GM12801 (cell line): ENCODE data around the gene TOLLIP.

ENCODE experiments used
- CTCF ChIP-seq: IDR thresholded peaks from one replicate; pipeline ENCODE4 v1.5.1; 2011; ENCODE audit warnings: control low read depth; ENCODE audit not compliant: insufficient read length; ENCODE audit errors: extremely low read depth

TOLLIP gene

DNA sequence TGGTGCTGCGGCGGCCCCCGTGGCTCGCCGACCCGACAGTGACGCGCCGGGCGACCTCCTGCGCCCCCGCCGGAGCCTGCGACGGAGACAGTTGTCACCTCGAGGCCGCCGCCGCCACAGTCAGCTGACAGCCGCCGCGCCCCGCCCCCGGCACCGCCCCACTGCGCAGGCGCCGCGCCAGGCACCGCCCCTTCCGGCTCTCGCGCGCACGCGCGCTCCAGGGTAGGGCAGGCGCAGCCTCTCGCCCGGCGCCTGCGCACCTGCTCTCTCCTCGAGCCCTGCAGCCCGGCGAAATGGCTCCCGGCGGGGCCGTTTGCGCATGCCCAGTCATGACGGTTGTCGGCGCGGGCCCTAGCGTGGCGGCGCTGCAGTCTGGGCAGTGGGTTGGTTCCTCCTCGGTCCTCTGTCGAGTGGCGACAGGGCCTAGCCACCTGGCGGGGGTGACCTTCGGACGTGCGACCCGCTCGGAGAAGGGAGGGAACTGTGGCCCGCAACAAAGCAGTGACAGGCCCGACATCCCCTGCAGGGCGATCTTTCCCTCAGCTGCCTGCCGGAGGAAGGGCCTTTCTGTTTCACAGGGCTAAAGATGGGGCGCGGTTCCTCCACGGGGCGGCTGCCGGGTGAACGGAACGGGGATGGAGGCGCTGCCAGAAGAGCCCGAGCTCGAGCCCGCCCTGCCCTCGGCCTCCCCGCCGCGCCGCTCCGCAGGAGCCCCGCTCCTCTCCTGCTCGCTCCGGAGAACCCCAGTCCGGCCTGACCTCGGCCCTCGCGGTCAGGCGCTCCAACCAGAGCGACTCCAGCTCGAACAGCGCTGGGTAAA lies at the start of gene TOLLIP:
TOLLIP (minus strand) TSS at position 135 of the 820 bp plus-strand sequence; CDS start at position 1, 134 bp downstream.
- TF ChIP-seq CTCF: no peak

GRCh38 chr11:1358286-1358685 lies 48.9 kb upstream of the TOLLIP start:
- no peak for TF ChIP-seq CTCF

- TF ChIP-seq CTCF: no peak
Measured at GRCh38 chr11:1356478-1356960, 47.1 kb upstream of the TOLLIP start.

GRCh38 chr11:1356007-1356435 lies 46.6 kb upstream of the TOLLIP start:
- no peak for TF ChIP-seq CTCF

DNA sequence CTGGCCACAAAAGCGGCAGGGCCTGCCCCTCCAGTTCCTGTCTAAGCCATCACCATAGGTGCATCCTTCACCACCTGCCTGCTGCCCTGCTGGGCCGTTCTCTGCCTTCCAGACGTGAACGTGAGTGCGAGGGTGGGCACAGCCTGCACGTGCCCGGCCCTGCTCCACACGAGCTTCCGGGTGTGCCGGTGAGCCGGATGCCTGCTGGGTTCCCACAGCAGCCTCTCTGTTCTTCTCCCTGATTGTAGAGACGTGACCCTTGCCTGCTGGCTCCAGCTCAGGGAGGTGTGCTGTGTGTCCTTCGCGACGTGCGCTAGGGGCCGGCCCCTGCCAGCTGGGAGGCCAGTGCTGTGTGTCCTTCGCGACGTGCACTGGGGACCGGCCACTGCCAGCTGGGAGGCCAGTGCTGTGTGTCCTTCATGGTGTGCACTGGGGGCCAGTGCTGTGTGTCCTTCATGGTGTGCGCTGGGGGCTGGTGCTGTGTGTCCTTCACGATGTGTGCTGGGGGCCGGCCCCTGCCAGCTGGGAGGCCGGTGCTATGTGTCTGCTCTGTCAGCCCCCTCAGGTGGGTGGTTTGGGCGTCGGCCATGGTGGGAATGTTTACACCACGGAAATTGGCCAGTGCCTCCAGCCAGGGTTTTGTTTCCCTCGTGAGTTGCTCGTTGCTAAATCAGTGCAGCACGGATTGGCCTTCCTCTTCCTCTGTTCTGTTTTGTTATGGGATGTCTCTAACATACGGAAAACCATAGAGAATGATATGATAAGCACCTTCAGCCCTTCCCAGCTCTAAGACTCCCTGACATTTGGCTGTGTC lies 44.9 kb upstream of the TOLLIP start:
- TF ChIP-seq CTCF: no peak

GRCh38 chr11:1353383-1354124 lies 44.1 kb upstream of the TOLLIP start:
- no peak for TF ChIP-seq CTCF
